ENCODE results near the gene ALDH2. TPM values are rescaled to one million over a fixed set of nuclear protein-coding genes. Genes with fewer than 3 reads are reported as not detected.
A peak's percentile ranks its signal among the peaks of the same experiment; 100 is the strongest.
"Not testable (repeated sequence)": the region's sequence is repeated elsewhere in the genome, so short reads cannot be mapped to it uniquely, and the experiment has no call there.

Gene ALDH2
- total RNA-seq, 1 donor from 2014 or later = 49.0 TPM

DNA sequence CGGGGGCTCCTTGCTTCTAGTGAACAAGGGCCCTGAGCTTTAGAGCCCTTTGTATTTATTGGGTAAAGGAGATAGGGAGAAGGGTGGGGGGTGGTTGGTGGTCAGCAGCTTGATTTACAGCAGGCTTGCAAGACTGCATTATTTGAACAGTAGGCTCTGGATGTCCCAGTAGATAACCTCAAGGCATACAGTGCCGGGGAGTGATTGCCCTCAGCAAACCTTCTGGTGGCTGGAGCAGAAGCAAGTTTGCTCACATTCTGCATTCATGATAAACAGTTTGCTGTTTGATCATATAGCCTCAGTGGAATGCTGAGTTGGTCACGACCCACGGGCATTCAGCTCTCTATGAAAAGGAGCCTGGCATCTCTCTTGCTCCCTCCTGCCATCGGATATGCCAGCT, 58.8 kb downstream of the ALDH2 start:
- DNase-seq (ENCODE audit: low read depth in 2 of 2) = no peak

DNA sequence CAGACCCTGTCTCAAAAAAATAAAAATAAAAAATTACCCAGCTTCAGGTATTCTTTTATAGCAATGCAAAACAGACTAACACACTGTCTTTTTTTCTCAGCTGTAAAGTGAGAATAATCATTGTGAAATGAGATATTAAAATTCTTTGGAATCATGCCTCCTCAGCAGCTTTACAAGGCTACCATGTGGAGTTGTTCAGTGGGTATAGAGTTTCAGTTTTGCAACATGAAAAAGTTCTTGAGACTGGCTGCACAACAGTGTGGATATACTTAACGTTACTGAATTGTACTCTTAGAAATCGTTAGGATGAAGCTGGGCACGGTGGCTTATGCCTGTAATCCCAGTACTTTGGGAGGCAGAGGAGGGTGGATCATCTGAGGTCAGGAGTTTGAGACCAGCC, 59.6 kb downstream of the ALDH2 start:
- DNase-seq (ENCODE audit: low read depth in 2 of 2) = no peak

DNA sequence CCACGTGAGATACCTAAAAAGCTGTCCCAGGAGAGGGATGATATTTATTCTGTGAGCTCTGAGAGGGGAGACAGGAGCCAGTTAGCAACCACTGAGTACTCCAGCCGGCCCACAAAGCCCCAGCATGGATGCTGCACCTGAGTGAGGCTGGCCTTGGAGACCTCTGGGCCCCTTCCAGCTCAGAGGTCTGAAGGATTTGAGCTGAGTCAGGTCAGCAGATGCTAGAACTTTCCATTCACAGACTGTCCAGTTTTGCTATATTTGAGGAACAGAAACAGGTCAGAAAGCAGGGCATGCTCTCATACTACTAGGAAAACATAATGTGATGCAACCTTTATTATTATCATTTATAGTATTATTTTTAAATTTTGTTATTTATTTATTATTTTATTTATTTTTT, 60.3 kb downstream of the ALDH2 start:
- DNase-seq (ENCODE audit: low read depth in 2 of 2) = no peak

DNA sequence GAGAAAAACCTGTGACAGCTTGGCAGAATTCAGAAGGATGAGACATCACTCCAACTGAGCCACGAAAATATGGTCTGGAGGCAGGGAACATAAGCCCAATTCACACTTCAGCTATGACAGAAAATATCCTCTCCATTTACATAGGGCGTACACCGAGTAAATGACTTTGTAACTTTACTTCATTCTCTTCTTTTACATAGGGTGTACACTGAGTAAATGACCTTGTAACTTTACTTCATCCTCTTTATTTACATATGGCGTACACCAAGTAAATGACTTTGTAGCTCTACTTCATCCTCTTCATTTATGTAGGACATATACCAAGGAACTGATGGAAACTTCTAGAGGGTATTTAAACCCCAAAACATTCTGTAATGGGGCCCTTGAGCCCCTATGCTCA, 61.2 kb downstream of the ALDH2 start:
- no peak for DNase-seq (ENCODE audit: low read depth in 2 of 2)

- no peak for DNase-seq (ENCODE audit: low read depth in 2 of 2)
These were observed 61.7 kb downstream of the ALDH2 start for GRCh38 chr12:111828338-111828979.

DNA sequence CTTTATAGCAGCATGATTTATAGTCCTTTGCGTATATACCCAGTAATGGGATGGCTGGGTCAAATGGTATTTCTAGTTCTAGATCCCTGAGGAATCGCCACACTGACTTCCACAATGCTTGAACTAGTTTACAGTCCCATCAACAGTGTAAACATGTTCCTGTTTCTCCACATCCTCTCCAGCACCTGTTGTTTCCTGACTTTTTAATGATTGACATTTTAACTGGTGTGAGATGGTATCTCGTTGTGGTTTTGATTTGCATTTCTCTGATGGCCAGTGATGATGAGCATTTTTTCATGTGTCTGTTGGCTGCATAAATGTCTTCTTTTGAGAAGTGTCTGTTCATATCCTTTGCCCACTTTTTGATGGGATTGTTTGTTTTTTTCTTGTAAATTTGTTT, 62.9 kb downstream of the ALDH2 start:
- DNase-seq (ENCODE audit: low read depth in 2 of 2) = not testable (repeated sequence)

- DNase-seq (ENCODE audit: low read depth in 2 of 2) = not testable (repeated sequence)
These were observed 68.1 kb downstream of the ALDH2 start for GRCh38 chr12:111834740-111835386.

DNA sequence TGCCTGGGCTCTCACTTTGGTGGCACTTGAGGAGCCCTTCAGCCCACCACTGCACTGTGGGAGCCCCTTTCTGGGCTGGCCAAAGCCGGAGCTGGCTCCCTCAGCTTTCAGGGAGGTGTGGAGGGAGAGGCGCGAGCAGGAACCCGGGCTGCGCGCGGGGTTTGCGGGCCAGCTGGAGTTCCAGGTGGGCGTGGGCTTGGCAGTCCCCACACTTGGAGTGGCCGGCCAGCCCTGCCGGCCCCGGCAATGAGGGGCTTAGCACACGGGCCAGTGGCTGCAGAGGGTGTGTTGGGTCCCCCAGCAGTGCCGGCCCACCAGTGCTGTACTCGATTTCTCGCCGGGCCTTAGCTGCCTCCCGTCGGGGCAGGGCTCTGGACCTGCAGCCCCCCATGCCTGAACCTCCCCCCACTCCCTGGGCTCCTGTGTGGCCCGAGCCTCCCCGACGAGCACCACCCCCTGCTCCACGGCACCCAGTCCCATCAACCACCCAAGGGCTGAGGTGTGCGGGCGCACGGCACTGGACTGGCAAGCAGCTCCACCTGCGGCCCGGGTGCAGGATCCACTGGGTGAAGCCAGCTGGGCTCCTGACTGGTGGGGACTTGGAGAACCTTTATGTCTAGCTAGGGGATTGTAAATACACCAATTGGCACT, 68.9 kb downstream of the ALDH2 start:
- DNase-seq (ENCODE audit: low read depth in 2 of 2) = not testable (repeated sequence)

GRCh38 chr12:111838353-111838752, 71.6 kb downstream of the ALDH2 start:
- no peak for DNase-seq (ENCODE audit: low read depth in 2 of 2)

- no peak for DNase-seq (ENCODE audit: low read depth in 2 of 2)
These were observed 74.1 kb downstream of the ALDH2 start for GRCh38 chr12:111840807-111841206.

GRCh38 chr12:111841236-111841749, 74.6 kb downstream of the ALDH2 start:
- peak in 1 of 2 donors; percentile 55 for DNase-seq (ENCODE audit: low read depth in 2 of 2)

DNA sequence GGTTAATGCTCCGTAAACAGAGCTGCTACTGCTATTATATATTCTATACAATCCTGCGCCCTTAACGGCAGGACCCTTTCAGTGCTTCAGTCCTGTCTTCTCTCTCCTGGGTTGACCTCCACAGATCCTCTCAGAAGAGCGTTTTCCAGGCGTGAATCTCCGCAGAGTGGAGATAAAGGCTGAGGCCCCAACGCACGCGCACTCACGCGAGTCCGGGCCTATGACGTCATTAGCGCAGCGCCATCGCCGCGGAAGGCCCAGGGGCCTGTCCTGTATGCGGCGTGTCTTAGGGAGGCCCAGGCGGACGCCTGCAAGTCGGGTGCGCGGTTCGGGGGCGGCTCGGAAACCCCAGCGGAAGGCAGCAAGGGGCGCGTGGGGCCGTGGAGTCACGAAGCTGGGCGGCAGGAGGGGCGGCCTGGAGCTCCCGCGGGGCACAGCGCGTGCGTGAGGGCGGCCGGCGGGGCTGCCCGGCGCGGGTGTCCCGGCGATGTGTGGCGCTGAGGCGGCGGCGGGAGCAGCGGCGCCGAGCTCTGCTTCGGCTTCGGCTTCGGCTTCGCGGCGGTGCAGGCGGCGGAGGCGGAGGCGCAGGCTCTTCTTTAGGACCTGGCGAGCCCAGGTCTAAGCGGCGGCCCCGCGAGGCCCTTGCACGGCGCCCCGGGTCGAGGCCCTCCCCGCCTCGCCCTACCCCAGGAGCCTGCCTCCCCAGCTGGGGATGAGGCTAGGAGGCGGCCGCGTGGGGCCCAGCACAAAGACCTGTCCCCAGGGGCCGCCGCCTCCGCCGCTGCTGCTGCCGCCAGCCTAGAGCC, 75.2 kb downstream of the ALDH2 start, which contains the start of gene MAPKAPK5:
Gene MAPKAPK5, plus strand, starts transcription at position 479 of the 806 bp plus-strand sequence. CDS start 506 bp downstream, outside the sequence.
- peak; percentile 98 for DNase-seq (ENCODE audit: low read depth in 2 of 2)

GRCh38 chr12:111842556-111843396, 76.0 kb downstream of the ALDH2 start:
- peak; percentile 31 to 32 for DNase-seq (ENCODE audit: low read depth in 2 of 2)

DNA sequence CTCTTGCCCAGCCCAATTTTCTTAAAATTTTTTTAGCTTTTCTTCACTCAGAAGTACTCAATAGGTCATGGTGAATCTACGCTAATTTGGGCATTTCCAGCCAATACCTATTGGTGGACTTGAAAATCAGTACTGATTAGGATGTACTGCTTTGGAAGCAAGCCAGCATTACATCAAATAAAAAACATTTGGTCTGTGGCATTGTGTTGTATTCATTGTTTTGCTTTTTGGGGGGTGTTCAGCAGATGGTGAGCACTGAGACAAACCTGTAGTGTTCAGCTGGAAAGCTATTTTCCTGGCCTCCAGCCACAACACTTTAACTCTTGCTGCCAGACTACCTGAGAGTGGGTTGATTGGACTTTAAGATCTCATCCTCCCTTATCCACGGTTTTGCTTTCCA, 79.3 kb downstream of the ALDH2 start:
- peak; percentile 34 to 63 for DNase-seq (ENCODE audit: low read depth in 2 of 2)

DNA sequence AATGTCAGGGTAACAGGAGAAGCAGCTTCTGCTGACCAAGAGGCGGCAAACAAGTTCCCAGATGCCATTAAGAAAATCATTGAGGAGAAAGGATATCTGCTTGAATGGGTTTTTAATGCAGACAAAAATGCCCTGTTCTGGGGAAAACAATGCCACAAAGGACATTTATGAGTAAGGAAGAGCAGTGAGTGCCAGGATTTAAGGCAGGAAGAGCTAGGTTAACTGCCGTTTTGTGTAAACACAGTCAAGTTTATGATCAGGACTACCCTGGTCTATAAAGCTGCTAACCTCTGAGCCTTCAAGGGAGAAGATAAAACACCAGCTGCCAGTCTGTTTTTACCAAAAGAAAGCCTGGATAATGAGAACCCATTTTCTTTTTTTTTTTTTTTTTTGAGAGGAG, 83.8 kb downstream of the ALDH2 start:
- no peak for DNase-seq (ENCODE audit: low read depth in 2 of 2)

DNA sequence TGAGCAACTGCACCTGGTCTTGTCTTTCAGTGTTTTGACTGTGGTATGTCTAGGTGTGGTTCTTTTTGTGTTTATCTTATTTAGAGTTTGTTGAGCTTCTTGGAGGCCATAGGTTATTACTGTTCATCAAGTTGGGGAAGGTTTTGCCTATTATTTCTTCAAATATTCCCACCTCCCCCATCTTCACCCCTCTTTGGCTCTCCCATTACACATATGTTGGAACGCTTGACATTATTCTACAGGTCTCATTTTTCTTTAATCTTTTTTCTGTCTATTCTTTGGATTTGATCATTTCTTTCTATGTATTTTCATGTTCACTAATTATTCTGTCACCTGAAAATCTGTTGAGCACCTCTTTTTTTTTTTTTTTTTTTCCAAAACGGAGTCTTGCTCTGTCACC, 91.5 kb downstream of the ALDH2 start:
- DNase-seq (ENCODE audit: low read depth in 2 of 2) = no peak

DNA sequence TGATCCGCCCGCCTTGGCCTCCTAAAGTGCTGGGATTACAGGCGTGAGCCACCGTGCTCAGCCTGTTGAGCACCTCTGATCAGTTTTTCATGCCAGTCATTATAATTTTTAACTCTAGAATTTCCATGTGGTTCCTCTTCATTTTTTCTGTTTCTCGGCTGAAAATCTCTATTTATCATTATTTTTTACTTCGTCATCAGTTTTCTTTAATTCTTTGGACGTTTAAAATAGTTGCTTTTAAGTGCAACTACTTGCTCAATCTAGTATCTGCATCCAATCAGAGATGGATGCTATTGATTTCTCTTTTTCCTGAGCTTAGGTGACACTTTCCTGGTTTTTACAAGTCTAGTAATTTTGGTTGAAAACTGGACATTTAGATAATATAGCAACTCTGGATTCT, 92.0 kb downstream of the ALDH2 start:
- DNase-seq (ENCODE audit: low read depth in 2 of 2) = no peak

- DNase-seq (ENCODE audit: low read depth in 2 of 2) = no peak
These were observed 98.2 kb downstream of the ALDH2 start for GRCh38 chr12:111864913-111865312.

All from lung microvascular endothelial cell (primary cell).